CD14-positive monocyte (primary cell): ENCODE results near the gene SALL3. TPM values are rescaled to one million over a fixed set of nuclear protein-coding genes. Genes with fewer than 3 reads are reported as not detected.

Source experiments
- DNase-seq, 3 donors: peaks; one replicate each; pipeline ENCODE4 v3.0.0-alpha.2; 2011 to 2022
- H2AFZ ChIP-seq: 2 replicates; pipeline ENCODE4 v1.6.0; 2012; ENCODE audit warnings: mild to moderate bottlenecking, low read depth, low read length, inconsistent platforms; ENCODE audit not compliant: insufficient read depth, poor library complexity, severe bottlenecking
- H3K27ac ChIP-seq, 2 donors: 1 replicate in 1 of 2; 2 replicates in 1 of 2; pipeline ENCODE4 v1.5.1; 2012 to 2013; ENCODE audit warnings: low read length in 2 of 2, control low read depth in 1 of 2, inconsistent platforms in 1 of 2, low read depth in 1 of 2, mild to moderate bottlenecking in 1 of 2
- H3K27me3 ChIP-seq, 2 donors: one replicate each; pipeline versions ENCODE4 v1.6.0 to v1.6.1; 2011 to 2013; ENCODE audit warnings: low read length in 2 of 2; ENCODE audit not compliant: control insufficient read depth in 2 of 2, insufficient read depth in 2 of 2
- H3K36me3 ChIP-seq, 2 donors: replicated peaks in 1 of 2; 1 replicate in 1 of 2; 2 replicates in 1 of 2; pipeline versions ENCODE4 v1.5.1 to v1.6.1; 2012 to 2013; ENCODE audit warnings: low read length in 2 of 2, control low read depth in 1 of 2, inconsistent platforms in 1 of 2, mild to moderate bottlenecking in 1 of 2; ENCODE audit not compliant: insufficient read depth in 2 of 2, control insufficient read depth in 1 of 2
- H3K4me1 ChIP-seq, 2 donors: 1 replicate in 1 of 2; 2 replicates in 1 of 2; pipeline versions ENCODE4 v1.5.1 to v1.6.1; 2012 to 2013; ENCODE audit warnings: low read length in 2 of 2, control low read depth in 1 of 2, inconsistent platforms in 1 of 2, mild to moderate bottlenecking in 1 of 2, moderate library complexity in 1 of 2; ENCODE audit not compliant: insufficient read depth in 2 of 2, control insufficient read depth in 1 of 2
- H3K4me2 ChIP-seq: replicated peaks from 2 replicates; pipeline ENCODE3; 2012; ENCODE audit warnings: low read length, moderate library complexity, mild to moderate bottlenecking; ENCODE audit not compliant: poor library complexity, severe bottlenecking; ENCODE audit errors: extremely low read depth
- H3K4me3 ChIP-seq, 3 experiments: fragments of 200-600 bp in 1 of 3; sonication (generic) in 1 of 3; replicated peaks in 1 of 3; 1 replicate in 2 of 3; 2 replicates in 1 of 3; pipeline ENCODE4 v1.5.1; 2011 to 2013; ENCODE audit warnings: low read length in 3 of 3, mild to moderate bottlenecking in 3 of 3, control low read depth in 2 of 3, low read depth in 2 of 3, inconsistent platforms in 1 of 3, moderate library complexity in 1 of 3
- H3K79me2 ChIP-seq: 2 replicates; pipeline ENCODE4 v1.6.0; 2012; ENCODE audit warnings: mild to moderate bottlenecking, control low read depth, inconsistent platforms, low read length, moderate library complexity; ENCODE audit not compliant: insufficient read depth
- H3K9ac ChIP-seq: 2 replicates; pipeline ENCODE4 v1.6.0; 2017; ENCODE audit warnings: low read length, mild to moderate bottlenecking; ENCODE audit not compliant: insufficient read depth, poor library complexity, severe bottlenecking
- H3K9me3 ChIP-seq, 2 donors: replicated peaks in 1 of 2; 1 replicate in 1 of 2; 2 replicates in 1 of 2; pipeline versions ENCODE4 v1.5.1 to v1.6.1; 2012 to 2013; ENCODE audit warnings: low read length in 2 of 2, control low read depth in 1 of 2; ENCODE audit not compliant: control insufficient read depth in 1 of 2, insufficient read depth in 1 of 2
- H4K20me1 ChIP-seq: 2 replicates; pipeline ENCODE4 v1.6.0; 2012; ENCODE audit warnings: mild to moderate bottlenecking, low read length, control low read depth, moderate library complexity; ENCODE audit not compliant: insufficient read depth
- H3K27ac Mint-ChIP-seq, 7 donors: one replicate each; pipeline ENCODE4 v1.8.0; 2020; ENCODE audit warnings: mild to moderate bottlenecking in 7 of 7, mixed read lengths in 7 of 7, moderate library complexity in 6 of 7, inconsistent platforms in 2 of 7
- H3K27me3 Mint-ChIP-seq, 3 donors: one replicate each; pipeline ENCODE4 v1.8.0; 2021 to 2022; ENCODE audit warnings: low read depth in 3 of 3, mild to moderate bottlenecking in 3 of 3, mixed read lengths in 3 of 3, moderate library complexity in 3 of 3, inconsistent platforms in 1 of 3
- H3K36me3 Mint-ChIP-seq, 2 donors: one replicate each; pipeline ENCODE4 v1.8.0; 2020; ENCODE audit warnings: mixed read lengths in 2 of 2, inconsistent platforms in 1 of 2, mild to moderate bottlenecking in 1 of 2
- H3K4me1 Mint-ChIP-seq: one replicate; pipeline ENCODE4 v1.8.0; 2020; ENCODE audit warnings: mild to moderate bottlenecking, mixed read lengths
- H3K4me3 Mint-ChIP-seq, 2 donors: one replicate each; pipeline ENCODE4 v1.8.0; 2020; ENCODE audit warnings: mild to moderate bottlenecking in 2 of 2, mixed read lengths in 2 of 2, moderate library complexity in 1 of 2
- H3K9me3 Mint-ChIP-seq, 7 donors: one replicate each; pipeline ENCODE4 v1.8.0; 2020 to 2022; ENCODE audit warnings: mixed read lengths in 7 of 7, mild to moderate bottlenecking in 6 of 7, moderate library complexity in 6 of 7, inconsistent platforms in 2 of 7
- CTCF ChIP-seq: fragments of 200-600 bp; IDR thresholded peaks from one replicate; pipeline ENCODE4 v1.8.0; 2022; ENCODE audit warnings: antibody characterized with exemption, mild to moderate bottlenecking
- WGBS: methylation state at CpG from one replicate; pipeline ENCODE4 v1.1.5; 2013; ENCODE audit warnings: missing lambda C conversion rate; ENCODE audit not compliant: insufficient coverage; 5-methylcytosine and 5-hydroxymethylcytosine counted together
- intact Hi-C, 2 donors: fragments of 100-400 bp; cut with micrococcal nuclease; formaldehyde crosslinking; loops; one replicate each; pipeline versions ENCODE4 v1.15.0 to v1.15.1; 2023
- polyA plus RNA-seq, 3 donors: library from polyadenylated mRNA; depleted of rRNA in 1 of 3; unstranded in 2 of 3; stranded (reverse) in 1 of 3; fragments of 300-500 nt in 2 of 3; fragments of >200 nt in 1 of 3; fragmentation: Illumina TruSeq in 2 of 3; gene quantifications; 1 replicate in 2 of 3; 2 replicates in 1 of 3; pipeline ENCODE4 v1.2.3, GENCODE V29; 2012 to 2021

Gene SALL3
- polyA plus RNA-seq, 3 donors: not detected

- DNase-seq: no peak
- TF ChIP-seq CTCF: no peak
- Mint-ChIP-seq H3K27ac (no peak overlapping the region), H3K9me3 (peaks cover 5 to 12% (median 7%) of the 10 kb centered on the region in 7 donors), H3K4me1 (no peaks in the 10 kb centered on the region), H3K27me3 (peaks cover 0 to 8% (median under 1%) of the 10 kb centered on the region in 3 donors), H3K36me3 (no peaks in the 10 kb centered on the region), H3K4me3 (no peak overlapping the region)
- H4K20me1 ChIP-seq: no peaks in the 10 kb centered on the region
- H3K9ac ChIP-seq: no peak overlapping the region
- intact Hi-C loops: no loop called here
- H3K27ac ChIP-seq: no peak overlapping the region
- no peak overlapping the region for H3K4me3 ChIP-seq
- no peaks in the 10 kb centered on the region for H3K27me3 ChIP-seq
- H3K4me2 ChIP-seq: no peak overlapping the region
- WGBS: 89% methylated on average over 6 of the region's 12 CpGs
- no peaks in the 10 kb centered on the region for H3K79me2 ChIP-seq
- no peak overlapping the region for H2AFZ ChIP-seq
- no peaks in the 10 kb centered on the region for H3K36me3 ChIP-seq
- H3K4me1 ChIP-seq: no peaks in the 10 kb centered on the region
- peaks cover 0 to 13% of the 10 kb centered on the region in 2 donors for H3K9me3 ChIP-seq
Observed at GRCh38 chr18:79018911-79019310, 39.3 kb downstream of the SALL3 start.

- Mint-ChIP-seq H3K36me3 (no peaks in the 10 kb centered on the region), H3K27me3 (peaks cover 0 to 6% (median 0%) of the 10 kb centered on the region in 3 donors), H3K4me1 (no peaks in the 10 kb centered on the region), H3K27ac (no peak overlapping the region), H3K9me3 (peaks cover 7 to 16% (median 11%) of the 10 kb centered on the region in 7 donors), H3K4me3 (no peak overlapping the region)
- no peak overlapping the region for H3K9ac ChIP-seq
- no peak overlapping the region for H3K4me3 ChIP-seq
- no peak overlapping the region for H3K27ac ChIP-seq
- H3K27me3 ChIP-seq: no peaks in the 10 kb centered on the region
- no peaks in the 10 kb centered on the region for H3K79me2 ChIP-seq
- no peak for DNase-seq
- H4K20me1 ChIP-seq: no peaks in the 10 kb centered on the region
- H2AFZ ChIP-seq: no peak overlapping the region
- H3K4me1 ChIP-seq: no peaks in the 10 kb centered on the region
- H3K4me2 ChIP-seq: no peak overlapping the region
- no peaks in the 10 kb centered on the region for H3K36me3 ChIP-seq
- peaks cover 0 to 15% of the 10 kb centered on the region in 2 donors for H3K9me3 ChIP-seq
- TF ChIP-seq CTCF: no peak
- WGBS: 91% methylated on average over 6 of the region's 7 CpGs
- intact Hi-C loops: no loop called here
Observed at GRCh38 chr18:79019881-79020280, 40.3 kb downstream of the SALL3 start.
